ENCODE data around the gene RBL2. TPM values are rescaled to one million over a fixed set of nuclear protein-coding genes. Genes with fewer than 3 reads are reported as not detected.

Gene RBL2
- polyA plus RNA-seq, 3 donors: 35.2 to 42.7 (median 39.3) TPM

GRCh38 chr16:53445534-53445933 lies 11.3 kb downstream of the RBL2 start:
- WGBS, 3 donors: 96% methylated on average over 5 of the region's 5 CpGs
- no peak overlapping the region for H3K27ac ChIP-seq (ENCODE audit: low read depth, low read length)

DNA sequence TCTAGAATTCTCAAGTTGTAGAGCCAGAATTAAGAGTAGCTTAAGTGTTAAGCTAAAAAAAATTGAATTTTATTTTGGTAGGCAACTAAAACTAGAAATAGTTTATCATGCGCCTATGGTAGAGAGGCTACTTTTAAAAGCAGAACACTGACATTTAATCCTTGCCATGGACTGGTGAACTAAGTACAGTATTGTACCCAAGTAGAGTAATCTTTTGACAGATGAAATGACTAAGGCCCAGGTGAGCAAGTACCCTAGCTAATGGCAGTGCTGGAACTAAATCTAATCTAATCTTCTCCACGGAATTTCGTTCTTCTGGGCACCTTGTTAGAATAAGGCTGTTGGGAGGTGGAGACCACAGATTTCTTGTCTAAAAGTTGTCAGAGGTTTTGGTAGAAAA lies 11.8 kb downstream of the RBL2 start:
- 48 to 93% (median 73%) methylated on average over 3 of the region's 3 CpGs for WGBS, 3 donors
- no peak overlapping the region for H3K27ac ChIP-seq (ENCODE audit: low read depth, low read length)

DNA sequence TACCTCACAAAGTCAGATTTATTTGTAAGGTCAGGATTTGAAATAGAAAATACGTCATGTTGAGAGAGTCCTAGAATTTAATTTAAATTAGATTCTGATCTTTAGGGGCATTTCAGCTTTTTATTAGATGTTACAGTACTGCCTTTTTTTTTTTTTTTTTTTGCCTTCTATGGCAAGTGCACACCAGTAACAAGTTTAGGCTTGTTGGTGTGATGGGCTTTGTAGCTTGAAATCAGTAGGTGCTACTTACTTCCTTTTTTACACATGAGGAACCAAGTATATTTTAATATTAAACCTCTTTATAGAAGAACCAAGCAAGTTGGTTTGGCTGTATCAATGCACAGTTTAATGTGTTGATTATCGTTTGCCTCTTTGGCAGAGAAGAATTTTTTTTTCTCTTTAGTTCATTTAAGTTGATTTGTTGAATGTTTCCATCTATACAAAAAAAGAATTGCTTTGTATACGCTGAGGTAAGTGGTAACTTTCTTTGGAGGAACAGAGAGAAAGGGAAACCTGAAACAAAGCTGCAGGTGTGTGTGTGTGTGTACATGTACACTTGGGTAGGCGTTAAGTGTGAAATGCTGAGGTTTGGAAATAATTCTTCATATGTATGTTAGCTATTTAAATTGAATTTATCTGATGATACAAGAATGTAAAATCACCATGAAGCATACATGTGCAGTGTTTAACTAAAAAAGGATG lies 15.7 kb downstream of the RBL2 start:
- H3K27ac ChIP-seq (ENCODE audit: low read depth, low read length): no peak overlapping the region
- 87 to 93% (median 91%) methylated on average over 4 of the region's 4 CpGs for WGBS, 3 donors

DNA sequence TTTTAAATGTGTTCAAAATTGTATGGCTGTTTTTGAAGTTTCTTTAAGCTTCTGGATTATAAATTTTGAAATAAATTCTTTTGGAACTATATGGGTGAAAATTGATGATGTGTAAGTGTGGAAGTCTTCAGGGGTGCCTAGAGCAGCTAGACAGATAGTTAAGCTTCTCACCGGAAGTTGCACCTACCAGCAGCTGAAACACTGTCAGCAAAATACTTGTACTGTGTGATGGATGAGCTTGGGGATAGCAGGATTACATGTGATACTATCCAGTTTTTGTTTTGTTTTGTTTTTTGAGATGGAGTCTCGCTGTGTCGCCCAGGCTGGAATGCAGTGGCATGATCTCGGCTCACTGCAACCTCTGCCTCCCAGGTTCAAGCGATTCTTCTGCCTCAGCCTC lies 19.7 kb downstream of the RBL2 start:
- 92 to 99% (median 97%) methylated on average over 5 of the region's 5 CpGs for WGBS, 3 donors
- no peak overlapping the region for H3K27ac ChIP-seq (ENCODE audit: low read depth, low read length)

GRCh38 chr16:53456625-53457024 lies 22.4 kb downstream of the RBL2 start:
- WGBS, 3 donors: 79 to 91% (median 82%) methylated on average over 2 of the region's 2 CpGs
- no peak overlapping the region for H3K27ac ChIP-seq (ENCODE audit: low read depth, low read length)

- WGBS, 3 donors: 75 to 84% (median 78%) methylated on average over 2 of the region's 2 CpGs
- H3K27ac ChIP-seq (ENCODE audit: low read depth, low read length): no peak overlapping the region
These were observed 23.4 kb downstream of the RBL2 start for GRCh38 chr16:53457670-53458069.

- H3K27ac ChIP-seq (ENCODE audit: low read depth, low read length): no peak overlapping the region
- whole genome bisulfite sequencing, 3 donors: 87 to 92% (median 90%) methylated on average over 8 of the region's 8 CpGs
These were observed 24.4 kb downstream of the RBL2 start for GRCh38 chr16:53458635-53459034.

- H3K27ac ChIP-seq (ENCODE audit: low read depth, low read length): no peak overlapping the region
- WGBS, 3 donors: 57 to 72% (median 70%) methylated on average over 6 of the region's 6 CpGs
These were observed 31.5 kb downstream of the RBL2 start for GRCh38 chr16:53465606-53466280.

DNA sequence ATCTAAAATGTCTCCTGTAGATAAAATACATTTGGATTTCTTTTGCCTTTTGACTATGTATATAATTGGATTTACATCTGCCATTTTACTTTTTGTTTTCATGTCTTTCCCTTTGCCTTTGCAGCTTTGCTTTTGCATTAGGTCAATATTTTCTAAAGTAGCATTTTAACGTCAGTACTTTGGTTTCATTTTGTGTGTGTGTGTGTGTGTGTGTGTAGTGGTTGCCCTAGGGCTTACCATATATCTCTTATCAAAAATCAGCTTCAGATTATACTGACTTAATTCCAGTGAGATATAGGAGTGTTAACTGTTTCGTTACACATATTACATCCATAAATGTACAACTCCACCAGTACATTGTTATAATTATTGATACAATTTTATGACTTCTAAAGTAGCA lies 42.6 kb downstream of the RBL2 start:
- no peak overlapping the region for H3K27ac ChIP-seq (ENCODE audit: low read depth, low read length)
- WGBS, 3 donors: 77 to 92% (median 91%) methylated on average over 2 of the region's 2 CpGs

DNA sequence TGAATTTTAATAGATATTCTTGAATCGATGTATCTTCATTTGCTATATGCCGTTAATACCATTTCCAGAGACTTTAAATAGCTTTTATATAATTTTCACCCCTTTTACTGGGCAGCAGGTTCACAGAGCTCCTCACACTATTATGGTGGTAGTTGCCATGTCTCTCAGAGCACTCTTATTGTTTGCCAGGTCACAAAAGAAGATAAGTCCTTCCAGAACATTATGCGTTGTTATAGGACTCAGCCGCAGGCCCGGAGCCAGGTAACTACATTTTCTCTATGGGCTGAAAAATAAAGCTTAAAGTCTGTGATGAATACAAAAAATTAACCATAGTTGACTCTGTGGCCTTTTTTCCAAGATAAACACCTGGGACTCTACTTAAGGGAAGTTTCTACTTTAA lies 44.7 kb downstream of the RBL2 start:
- WGBS, 3 donors: 94 to 97% (median 95%) methylated on average over 5 of the region's 5 CpGs
- H3K27ac ChIP-seq (ENCODE audit: low read depth, low read length): no peak overlapping the region

GRCh38 chr16:53480394-53480793 lies 46.1 kb downstream of the RBL2 start:
- no peak overlapping the region for H3K27ac ChIP-seq (ENCODE audit: low read depth, low read length)
- 83 to 96% (median 89%) methylated on average over 1 of the region's 1 CpG for WGBS, 3 donors

DNA sequence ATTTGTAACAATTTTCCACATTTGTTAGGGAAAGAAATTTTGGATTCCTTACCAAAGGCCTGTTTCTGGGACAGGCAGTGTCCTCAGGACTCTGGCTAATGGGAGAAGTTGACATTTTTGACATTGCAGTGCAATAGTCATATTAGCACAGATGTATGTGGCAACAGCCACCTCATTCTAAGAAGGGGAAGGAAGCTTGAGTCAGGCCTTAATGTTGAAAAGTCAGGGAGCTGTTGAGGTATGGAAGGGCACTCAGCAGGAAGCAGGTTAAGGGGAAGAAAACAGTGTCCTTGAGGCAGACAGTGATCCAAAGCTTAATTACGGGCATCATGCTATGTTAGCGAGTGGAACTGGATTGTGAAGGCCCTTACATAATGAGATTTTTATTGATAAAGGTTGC lies 47.9 kb downstream of the RBL2 start:
- 65 to 88% (median 70%) methylated on average over 2 of the region's 2 CpGs for WGBS, 3 donors
- no peak overlapping the region for H3K27ac ChIP-seq (ENCODE audit: low read depth, low read length)

GRCh38 chr16:53484542-53484941 lies 50.3 kb downstream of the RBL2 start:
- H3K27ac ChIP-seq (ENCODE audit: low read depth, low read length): no peak overlapping the region
- 98 to 100% (median 99%) methylated on average over 2 of the region's 2 CpGs for WGBS, 3 donors

DNA sequence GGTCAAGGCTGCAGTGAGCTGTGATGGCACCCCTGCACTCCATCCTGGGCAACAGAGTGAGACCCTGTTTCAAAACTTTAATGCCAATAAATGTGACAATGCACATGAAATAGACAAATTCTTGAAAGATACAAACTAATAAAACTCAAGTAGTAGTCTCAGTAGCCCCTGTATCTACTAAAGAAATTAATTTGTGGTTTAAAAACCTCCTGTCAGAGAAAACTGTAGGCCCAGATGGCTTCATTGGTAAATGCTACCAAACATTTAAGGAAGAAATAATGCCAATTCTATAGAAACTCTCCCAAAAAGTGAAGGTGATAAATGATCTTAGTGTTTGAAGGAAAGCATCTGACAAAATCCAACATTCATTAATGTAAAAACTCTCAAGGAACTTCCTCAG lies 52.0 kb downstream of the RBL2 start:
- no peak overlapping the region for H3K27ac ChIP-seq (ENCODE audit: low read depth, low read length)

GRCh38 chr16:53489755-53490154 lies 55.5 kb downstream of the RBL2 start:
- 63 to 81% (median 64%) methylated on average over 1 of the region's 1 CpG for WGBS, 3 donors
- no peak overlapping the region for H3K27ac ChIP-seq (ENCODE audit: low read depth, low read length)

GRCh38 chr16:53492503-53492902 lies 58.2 kb downstream of the RBL2 start:
- 76 to 88% (median 85%) methylated on average over 1 of the region's 1 CpG for WGBS, 3 donors
- no peak overlapping the region for H3K27ac ChIP-seq (ENCODE audit: low read depth, low read length)

GRCh38 chr16:53494636-53495035 lies 60.4 kb downstream of the RBL2 start:
- WGBS, 3 donors: 94 to 97% (median 94%) methylated on average over 6 of the region's 6 CpGs
- no peak overlapping the region for H3K27ac ChIP-seq (ENCODE audit: low read depth, low read length)

DNA sequence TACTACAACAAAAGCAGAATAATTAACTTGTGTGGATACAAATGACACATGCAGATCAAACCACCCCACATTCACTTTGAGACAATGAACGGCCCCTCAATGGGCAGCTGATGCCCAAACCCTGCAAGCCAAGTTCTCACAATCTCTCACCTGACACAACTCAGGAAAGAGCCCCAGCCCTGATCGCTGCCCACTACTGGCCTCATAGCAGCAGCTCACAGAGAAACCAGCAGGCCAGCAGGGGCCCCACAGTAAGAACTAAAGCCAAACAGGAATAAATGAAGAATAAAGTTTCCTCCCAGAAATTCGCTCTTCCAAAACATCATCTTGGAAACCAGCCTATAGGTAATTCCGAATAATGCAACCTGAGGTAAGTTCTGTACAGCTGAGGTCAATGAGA lies 61.1 kb downstream of the RBL2 start:
- WGBS, 3 donors: 86 to 93% (median 90%) methylated on average over 4 of the region's 4 CpGs

DNA sequence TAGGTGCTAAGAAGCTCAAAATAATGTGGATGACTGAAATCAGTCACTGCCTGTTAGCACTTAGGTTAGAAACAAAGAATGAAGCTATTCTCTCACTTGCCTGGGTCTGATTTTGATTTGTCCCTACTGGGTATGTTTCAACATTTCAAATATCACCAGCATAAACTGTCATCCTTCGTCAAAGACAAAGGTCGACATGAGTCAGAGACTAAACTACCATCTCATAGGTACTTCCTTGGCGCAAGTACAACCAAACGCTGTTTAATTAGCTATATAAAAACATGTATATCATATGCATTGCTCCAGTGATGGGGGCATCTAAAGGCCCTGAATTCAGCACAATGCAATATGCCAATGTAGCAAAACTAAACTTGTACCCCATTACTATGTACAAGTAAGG lies 64.7 kb downstream of the RBL2 start:
- H3K27ac ChIP-seq (ENCODE audit: low read depth, low read length): no peak overlapping the region
- WGBS, 3 donors: 93 to 95% (median 94%) methylated on average over 4 of the region's 4 CpGs

More for the DNA sequence above, 61.1 kb downstream of the RBL2 start:
- no peak overlapping the region for H3K27ac ChIP-seq (ENCODE audit: low read depth, low read length)

- WGBS, 3 donors: 31 to 47% (median 41%) methylated on average over 9 of the region's 9 CpGs
- H3K27ac ChIP-seq (ENCODE audit: low read depth, low read length): no peak overlapping the region
These were observed 67.1 kb downstream of the RBL2 start for GRCh38 chr16:53501216-53501859.

Data from adipose tissue (tissue), 3 donors.